Ovary (tissue), 3 donors: ENCODE measurements around the gene LCE4A.
"Not testable (repeated sequence)": the region's sequence is repeated elsewhere in the genome, so short reads cannot be mapped to it uniquely, and the experiment has no call there.

Source experiments
- EP300 ChIP-seq: sonication (generic); formaldehyde crosslinking; IDR thresholded peaks from one replicate; pipeline ENCODE4 v1.6.1; 2017; ENCODE audit warnings: antibody characterized with exemption
- TF ChIP-seq, protein P1 (sequence below), 3 donors: fragments of 450-650 bp in 2 of 3; fragments of 200-600 bp in 1 of 3; IDR thresholded peaks; one replicate each; pipeline versions ENCODE4 v1.5.1 to v1.8.0; 2016 to 2022; ENCODE audit warnings: antibody characterized with exemption in 3 of 3, mild to moderate bottlenecking in 1 of 3
- donor health status: DM: no; HTN: no; CAD: no.

DNA sequence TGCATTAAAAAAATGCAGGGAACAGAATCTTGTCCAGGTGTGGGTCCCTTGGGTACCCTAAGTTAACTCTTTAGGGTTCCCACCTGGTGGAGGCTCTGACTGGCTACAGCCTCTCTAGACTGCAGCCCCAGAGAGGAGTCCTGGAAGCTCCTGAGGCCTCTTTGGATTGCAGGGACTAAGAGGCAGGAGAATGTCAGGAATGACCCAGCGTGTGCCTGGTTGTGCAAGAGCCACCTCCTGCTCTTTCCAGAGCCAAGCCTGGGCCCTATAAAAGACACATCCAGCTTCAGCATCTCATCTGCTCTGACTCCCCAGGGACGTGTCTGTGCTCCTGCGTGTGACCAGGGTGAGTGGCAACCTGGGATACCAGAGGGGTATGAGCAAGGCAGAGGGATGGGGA is 33.0 kb upstream of the LCE4A start, which contains the start of gene LCE2C:
- TF ChIP-seq, protein P1, sequence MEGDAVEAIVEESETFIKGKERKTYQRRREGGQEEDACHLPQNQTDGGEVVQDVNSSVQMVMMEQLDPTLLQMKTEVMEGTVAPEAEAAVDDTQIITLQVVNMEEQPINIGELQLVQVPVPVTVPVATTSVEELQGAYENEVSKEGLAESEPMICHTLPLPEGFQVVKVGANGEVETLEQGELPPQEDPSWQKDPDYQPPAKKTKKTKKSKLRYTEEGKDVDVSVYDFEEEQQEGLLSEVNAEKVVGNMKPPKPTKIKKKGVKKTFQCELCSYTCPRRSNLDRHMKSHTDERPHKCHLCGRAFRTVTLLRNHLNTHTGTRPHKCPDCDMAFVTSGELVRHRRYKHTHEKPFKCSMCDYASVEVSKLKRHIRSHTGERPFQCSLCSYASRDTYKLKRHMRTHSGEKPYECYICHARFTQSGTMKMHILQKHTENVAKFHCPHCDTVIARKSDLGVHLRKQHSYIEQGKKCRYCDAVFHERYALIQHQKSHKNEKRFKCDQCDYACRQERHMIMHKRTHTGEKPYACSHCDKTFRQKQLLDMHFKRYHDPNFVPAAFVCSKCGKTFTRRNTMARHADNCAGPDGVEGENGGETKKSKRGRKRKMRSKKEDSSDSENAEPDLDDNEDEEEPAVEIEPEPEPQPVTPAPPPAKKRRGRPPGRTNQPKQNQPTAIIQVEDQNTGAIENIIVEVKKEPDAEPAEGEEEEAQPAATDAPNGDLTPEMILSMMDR (IDR thresholded peaks at IDR 0.05) = not testable (repeated sequence)
- not testable (repeated sequence) for TF ChIP-seq EP300
